ENCODE data around the gene WDR35.
A peak's percentile ranks its signal among the peaks of the same experiment; 100 is the strongest.
"Not testable (repeated sequence)": the region's sequence is repeated elsewhere in the genome, so short reads cannot be mapped to it uniquely, and the experiment has no call there.

Gene WDR35

DNA sequence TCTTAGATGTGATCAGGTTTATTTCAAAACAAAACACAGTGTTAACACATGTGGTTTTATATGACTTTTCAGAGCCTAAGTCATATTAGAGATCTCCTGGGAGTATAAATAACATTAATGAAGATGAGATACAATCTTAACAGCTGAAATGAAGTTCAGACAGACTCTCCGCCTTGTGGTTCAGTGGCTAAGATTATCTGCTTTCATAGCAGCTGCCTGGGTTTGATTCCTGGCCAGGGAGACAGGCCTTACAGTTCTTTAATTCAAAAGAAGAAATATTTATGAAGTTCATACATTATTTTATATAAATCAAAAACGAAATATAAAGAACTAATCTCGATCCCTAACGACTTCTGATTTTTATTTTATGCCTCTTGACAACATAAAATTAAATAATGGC, 52.9 kb downstream of the WDR35 start:
- FAIRE-seq, result no peak

DNA sequence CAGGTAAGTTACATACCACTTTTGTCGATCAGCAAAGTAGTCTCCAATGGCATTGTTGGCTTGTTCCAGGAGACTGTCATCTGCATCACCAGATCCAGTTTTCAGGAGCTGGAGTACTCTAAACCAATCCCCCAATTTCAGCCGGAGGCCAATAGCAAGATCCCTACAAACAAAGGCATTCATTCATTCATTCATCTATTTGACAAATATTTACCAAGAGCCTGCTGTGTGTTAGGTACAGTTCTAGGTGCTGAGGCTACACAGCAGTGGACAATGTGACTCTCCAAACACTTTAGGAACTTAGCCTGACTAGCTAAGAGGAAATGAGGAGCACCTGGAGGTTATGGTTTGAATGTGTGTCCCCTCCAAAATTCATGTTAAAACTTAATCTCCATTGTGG, 53.7 kb downstream of the WDR35 start:
- no peak for FAIRE-seq

DNA sequence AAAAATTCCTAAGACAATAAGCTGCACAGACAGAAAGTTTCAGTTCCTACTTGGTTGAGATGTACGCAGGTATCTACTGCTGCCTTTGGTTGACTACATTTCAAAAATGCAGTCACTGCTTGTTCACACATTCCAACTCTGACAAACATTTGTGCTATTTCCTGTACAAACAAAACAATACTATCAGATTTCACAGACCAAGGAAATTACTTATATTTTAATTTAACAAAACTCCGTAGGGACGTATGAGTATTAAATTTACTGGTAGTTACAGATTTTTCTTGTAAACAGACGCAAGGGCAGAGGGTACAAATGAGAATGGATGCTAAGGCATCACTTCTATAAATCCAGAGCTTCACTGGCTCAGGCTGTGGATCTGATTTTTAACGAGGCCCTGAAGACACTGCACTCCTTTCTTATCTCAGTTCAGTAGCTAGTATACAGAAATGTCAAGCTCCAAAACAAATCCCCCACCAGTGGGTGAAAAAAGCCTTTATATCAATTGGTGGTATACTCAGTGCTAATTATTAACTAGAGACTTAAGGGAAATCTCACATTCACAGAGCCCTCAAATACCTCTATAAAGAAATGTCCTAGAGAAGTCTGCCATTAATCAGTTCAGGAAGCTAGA, 56.4 kb downstream of the WDR35 start:
- FAIRE-seq, result peak; percentile 89

DNA sequence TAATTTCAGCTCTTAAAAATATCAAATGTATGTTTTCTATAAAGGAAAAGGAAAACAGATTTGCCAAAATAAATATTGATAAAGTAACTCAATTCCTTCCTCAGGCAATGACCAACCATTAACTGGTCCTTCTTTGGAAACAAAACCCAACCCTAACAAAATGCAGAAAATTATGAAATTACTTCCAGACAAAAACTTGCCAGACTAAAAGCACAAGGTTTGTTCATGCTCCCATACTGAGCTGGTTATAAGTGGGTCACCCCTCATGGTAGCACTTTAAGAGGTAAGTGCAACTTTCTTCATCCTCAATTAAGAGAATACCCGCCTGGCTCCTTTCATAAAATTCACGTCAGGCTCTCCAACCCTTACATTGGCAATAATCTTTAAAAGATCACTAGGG, 57.0 kb downstream of the WDR35 start:
- FAIRE-seq, result no peak

DNA sequence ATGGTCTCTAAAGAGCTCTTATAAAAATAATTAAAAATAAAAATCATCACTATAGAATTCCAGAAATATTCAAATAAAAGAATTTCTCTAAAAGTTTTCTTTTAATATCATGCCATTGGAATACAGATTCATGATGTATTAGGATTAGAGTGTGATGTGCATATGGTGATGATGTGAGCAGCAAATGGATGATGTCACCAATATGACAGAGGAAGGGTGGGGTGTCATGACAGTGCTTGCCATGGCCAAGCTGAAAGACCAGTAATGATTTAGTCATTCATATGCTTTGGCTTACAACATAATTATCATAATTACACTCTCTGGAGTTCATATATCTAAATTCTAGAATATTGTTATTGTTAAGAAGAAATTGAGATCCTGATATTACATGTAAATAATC, 60.7 kb downstream of the WDR35 start:
- no peak for FAIRE-seq

DNA sequence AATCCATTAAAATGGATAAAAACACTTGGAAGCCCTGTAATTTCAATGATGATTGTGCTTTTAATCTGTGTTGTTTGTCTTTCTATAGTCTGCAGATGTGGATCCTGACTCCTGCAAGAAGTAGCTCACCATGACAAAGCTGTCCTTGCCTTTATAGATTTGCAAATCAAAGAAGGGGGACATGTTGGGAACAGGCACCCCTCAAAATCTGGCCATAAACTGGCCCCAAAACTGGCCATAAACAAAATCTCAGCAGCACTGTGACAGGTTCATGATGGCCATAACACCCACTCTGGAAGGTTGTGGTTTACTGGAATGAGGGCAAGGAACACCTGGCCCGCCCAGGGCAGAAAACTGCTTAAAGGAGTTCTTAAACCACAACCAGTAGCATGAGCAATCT, 62.1 kb downstream of the WDR35 start:
- FAIRE-seq, result not testable (repeated sequence)

DNA sequence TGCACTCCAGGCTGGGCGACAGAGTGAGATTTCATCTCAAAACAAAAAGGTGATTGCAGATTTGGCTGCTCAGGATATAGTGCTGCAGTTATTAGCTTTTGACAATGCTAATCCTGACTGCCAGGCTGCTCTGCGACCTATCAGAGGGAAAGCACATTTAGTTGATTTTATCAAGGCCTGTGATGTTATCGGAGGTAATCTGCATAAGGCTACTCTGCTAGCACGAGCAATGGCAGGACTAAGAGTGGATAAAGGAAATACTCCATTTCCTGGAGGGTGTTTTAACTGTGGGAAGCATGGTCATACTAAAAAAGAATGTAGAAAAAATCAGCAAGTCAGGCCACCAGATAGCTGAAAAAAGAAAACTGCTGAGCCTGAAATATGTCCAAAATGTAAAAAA, 65.4 kb downstream of the WDR35 start:
- not testable (repeated sequence) for FAIRE-seq

DNA sequence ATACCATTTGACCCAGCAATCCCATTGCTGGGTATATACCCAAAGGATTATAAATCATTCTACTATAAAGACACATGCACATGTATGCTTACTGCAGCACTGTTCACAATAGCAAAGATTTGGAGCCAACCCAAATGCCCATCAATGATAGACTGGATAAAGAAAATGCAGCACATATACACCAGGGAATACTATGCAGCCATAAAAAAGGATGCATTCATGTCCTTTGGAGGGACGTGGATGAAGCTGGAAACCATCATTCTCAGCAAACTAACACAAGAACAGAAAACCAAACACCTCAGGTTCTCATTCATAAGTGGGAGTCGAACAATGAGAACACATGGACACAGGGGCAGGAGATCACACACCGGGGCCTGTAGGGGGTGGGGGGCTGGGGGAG, 67.7 kb downstream of the WDR35 start:
- FAIRE-seq, result not testable (repeated sequence)

DNA sequence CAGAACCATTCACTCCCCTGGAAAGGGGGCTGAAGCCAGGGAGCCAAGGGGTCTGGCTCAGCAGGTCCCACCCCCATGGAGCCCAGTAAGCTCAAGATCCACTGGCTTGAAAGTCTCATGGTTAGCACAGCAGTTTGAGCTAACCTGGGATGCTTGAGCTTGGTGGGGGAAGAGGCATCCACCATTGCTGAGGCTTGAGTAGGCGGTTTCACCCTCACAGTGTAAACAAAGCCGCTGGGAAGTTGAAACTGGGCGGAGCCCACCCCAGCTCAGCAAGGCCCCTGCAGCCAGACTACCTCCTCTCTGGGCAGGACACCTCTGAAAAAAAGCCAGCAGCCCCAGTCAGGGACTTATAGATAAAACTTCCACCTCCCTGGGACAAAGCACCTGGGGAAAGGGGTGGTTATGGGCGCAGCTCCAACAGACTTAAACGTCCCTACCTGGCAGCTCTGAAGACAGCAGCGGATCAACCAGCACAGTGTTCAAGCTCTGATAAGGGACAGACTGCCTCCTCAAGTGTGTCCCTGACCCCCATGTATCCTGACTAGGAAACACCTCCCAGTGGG, 73.4 kb downstream of the WDR35 start:
- no peak for FAIRE-seq

DNA sequence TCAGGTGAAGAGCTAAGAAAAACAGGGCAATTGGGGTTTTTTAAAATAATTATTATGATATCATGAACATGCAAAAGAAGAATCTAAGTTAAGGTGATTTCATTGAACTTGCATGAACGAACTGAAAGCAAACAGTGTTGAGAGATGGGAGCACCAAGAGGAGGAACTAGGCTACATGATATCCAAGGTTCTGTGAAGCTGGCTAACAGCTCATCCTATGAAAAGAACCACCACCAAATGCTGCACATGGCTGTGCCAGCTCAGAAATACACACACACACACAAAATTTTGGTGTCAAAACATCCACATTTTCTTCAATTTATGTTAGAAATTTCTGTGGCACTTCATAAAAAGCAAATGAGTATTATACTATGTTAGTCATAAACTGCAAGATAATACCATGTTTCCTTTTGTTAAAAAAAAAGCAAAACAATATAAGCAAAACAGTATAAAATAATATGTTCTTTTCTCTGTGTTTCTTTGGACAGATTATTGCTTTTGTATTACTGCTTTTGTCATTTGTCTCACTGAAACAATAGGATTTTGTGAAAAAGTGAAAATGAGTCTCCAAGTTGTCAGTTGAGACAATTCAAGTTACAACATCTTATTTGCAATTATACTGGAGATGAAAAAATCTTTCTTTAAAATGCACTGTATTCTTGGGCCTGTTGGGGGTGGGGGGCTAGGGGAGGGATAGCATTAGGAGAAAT, 75.5 kb downstream of the WDR35 start:
- no peak for FAIRE-seq

DNA sequence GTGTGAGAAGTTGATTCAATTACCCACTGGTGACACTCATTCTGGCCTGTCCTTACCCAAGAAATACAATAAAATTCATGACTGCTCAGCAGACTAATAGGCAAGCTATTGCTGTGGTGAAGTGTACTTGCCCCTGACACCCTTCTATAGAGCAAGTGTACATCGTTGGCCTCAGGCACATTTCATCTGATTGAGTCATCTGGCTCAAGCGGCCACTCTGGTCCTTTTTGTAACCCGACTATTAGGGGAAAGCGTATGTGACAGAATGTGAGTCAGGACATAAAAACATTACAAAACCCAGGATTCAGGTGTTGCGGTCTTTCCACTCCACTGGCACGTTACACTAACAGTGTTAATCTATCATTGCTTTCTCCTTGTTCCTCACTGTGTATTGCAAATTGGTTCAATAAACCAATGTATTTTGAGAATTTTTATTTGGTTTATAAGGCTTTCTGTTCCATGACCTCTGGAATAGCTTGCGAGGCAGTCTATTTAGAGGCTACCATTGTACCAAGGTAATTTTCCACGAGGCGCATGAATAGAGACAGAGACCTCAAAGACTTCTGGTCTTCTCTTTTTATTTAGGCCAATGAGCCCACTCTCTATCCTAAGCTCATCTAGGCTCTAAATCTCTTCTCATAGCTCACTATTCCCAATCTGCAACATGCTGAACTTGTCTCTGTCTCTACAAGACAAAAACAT, 77.9 kb downstream of the WDR35 start:
- no peak for FAIRE-seq

DNA sequence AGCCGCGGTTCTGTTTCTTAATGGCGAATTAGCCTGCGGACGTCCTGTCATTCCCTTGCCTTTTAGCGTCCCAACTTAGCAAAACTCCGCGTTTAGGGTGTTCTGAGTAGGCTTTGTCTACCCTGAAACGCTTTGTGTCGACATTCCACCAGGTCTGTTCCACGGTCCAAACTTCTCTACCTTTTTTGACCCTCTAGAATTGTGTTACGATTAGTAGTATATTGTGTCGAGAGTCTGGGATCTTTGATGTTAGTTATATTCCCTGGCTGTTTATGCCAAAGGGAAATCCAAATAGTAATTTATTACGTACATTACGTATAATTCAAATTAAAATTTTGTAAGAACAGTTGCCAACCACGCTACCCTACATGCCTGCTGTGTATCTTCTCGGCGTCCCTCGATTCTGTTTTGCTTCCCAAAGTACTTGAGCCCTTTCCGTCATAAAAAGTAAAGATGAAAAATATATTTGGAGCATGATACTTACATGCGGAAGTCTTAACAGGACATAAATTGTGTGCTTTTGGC, 87.6 kb downstream of the WDR35 start:
- no peak for FAIRE-seq

DNA sequence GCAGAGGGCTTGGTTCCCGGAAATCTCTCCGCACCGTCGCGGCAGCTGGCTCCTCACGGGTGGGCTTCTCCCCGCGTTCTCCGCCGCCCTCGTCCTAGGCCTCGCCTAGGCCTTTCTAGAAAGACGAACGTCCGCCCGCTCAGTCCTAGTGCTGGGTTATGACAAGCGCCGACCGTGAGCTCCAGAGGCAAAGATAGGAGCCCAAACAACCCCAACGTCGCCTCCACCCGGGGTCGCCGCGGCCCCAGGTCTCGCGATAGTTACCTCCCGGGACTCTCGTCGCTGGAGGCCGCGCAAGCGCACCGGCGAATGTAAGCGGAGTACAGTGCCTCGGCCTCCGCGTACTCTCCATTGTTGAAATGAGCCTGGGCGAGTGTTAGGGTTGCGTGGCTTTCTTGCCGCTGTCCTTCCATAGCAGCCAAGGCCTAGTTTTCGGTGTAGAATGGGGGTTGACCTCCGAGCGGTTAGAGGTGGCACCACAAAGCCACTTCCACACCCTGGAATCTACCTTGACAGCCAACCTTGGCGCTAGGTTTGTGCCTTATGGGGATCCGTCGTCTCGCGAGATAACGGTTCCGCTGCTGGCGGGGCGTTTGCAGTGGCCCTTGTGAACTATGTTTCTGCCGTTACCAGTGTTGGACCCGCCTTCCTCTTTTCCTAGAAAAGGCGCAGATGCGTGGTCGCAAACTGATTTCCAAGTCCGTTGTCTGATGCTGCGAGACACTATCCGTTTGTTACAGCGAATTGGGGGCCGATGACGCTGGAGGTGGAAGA, 88.3 kb downstream of the WDR35 start, which contains the start of gene TTC32:
TTC32 (minus strand) TSS at position 542 of the 774 bp plus-strand sequence; CDS start at position 413, 129 bp downstream.
- FAIRE-seq, result peak; percentile 19

DNA sequence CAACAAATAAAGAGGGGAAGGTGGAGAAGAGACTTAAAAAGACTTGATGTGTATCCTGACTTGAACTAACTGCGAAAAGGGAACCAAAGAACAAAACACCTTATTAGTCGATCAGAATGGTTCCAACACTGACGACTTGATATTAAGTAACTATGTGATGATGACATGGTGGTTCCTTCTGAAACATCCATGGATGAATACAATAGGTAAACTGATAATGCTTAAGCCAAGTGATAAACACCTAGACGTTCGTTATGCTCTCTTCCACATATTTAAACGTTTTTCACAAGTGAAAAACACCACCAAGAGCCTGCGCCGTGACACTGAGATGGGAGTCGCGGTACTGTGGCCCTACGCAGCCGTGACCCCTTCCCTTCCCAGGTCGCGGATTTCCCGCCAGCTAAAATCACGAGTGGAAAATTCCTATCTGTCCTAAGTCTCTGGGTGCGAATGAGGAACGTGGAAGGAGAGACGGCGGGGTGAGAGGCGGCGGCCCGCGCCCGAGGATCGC, 88.9 kb downstream of the WDR35 start:
- no peak for FAIRE-seq

DNA sequence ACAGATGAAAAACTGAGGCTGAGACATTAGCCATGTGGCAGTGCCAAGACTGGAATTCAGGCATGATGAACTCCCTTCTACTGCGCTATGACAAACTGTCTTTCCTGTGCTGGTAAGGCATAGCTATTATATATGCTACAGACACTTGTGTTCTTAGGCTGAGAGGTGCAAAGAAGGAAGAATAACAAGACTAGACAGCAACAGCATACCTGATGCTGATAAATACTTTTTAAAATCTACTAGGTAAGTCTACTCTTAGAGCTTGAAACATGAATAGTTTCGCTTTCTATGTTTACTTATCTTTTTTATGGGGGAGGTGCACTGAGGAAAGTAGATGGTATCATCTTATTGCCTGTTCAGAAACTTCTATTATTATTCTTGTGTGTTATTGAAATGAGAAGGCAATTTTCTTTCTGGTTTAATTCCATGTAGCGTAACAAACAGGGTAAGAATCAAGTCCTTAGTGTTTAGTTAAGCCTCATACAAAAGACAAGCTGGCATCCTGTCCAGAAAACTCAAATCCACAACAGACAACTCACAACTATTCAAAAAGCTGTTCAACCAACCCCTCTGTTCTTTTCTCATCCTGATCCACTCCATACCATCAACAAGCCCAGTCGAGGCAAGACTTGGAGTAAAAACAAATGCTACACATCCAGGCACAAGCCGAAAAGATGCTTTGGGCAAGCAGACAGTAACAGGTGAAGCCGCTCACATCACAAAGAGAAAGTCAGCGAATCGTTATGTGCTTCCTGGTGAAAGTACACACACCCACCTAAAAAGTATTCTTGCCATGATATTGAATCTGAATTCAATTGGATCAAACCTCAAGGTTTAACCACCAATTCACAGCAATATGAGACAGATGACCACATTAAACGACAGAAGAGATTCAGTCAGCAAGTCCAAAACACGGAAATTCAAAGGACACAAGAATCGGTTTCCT, 89.6 kb downstream of the WDR35 start:
- no peak for FAIRE-seq

DNA sequence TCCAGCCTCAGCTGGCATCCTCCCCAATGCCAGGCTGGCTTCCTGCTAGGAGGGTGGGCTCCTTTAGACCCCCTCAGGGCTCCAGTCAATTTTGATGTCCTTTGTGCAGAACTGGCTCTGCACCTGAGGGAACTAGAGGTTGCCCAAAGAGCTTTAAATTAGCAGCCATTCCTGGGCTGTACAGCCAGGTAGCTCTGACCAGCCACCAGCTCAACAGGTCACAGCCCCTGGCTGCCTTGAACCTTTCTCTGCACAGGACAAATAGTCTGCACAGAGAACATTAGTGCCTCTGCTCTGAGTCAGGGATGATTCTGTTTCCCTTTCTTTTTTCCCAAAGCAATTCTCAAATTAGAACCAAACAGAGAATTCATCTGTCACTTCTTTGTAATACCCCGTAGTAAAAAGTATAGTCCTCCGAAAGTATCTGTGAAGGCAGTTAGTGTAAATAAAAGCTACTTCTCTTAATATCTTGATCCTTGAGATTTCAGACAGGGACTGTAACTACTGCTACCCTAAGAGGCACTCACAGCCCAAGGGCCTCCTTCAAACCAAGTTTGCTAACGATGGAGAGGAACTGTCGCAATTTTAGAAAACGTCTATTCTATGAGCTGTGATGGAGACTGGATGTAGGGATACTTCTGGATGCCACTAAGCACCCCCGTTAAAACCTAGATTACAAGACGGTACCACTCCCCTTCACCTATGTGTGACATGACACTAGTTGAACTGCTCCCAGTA, 91.1 kb downstream of the WDR35 start:
- FAIRE-seq, result no peak

DNA sequence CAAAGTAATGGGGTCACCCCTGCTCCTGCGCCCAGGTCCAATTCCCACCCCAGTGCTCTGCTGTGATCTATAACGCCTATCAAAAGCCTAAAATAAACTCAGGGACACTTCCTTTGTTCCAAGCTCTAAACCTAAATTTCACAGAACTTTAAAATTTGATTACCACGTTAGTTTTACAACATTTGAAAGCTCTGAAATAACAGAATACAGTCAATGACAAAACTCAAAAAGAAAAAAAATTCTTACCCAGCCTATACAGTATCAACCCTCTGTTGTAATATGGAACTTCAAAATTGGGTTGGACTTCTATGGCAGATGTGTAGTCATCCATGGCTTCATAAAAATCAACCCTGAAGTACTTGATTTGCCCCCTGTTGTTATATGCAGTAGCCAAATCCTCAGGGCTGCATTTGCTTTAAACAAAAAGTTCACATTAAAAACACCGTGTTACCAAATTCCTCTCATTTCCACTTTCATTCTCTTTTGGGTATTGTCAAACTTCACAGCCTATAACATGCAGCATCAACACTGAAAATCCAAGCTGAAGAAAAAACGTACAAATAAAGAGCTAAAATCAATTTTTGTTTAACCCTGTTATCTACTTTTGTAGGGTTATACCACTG, 92.2 kb downstream of the WDR35 start:
- no peak for FAIRE-seq

DNA sequence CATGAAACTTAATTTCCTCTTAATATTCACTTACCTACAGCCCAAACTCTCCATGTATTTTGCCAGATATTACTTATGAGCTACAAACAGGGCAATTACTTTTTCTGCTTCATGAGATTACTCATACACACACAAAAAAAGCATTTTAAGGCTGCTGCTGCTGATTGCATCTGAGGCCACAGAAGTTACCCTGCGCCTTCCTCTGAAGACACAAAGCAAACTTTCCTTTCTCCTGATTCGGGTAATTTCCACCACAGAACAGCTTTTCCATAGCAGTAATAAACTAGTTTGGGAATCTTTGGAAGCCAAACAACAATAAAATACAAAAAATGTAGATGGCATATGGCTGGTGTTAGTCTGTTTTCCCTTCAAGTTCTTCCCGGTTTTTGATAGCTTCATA, 94.4 kb downstream of the WDR35 start:
- no peak for FAIRE-seq

DNA sequence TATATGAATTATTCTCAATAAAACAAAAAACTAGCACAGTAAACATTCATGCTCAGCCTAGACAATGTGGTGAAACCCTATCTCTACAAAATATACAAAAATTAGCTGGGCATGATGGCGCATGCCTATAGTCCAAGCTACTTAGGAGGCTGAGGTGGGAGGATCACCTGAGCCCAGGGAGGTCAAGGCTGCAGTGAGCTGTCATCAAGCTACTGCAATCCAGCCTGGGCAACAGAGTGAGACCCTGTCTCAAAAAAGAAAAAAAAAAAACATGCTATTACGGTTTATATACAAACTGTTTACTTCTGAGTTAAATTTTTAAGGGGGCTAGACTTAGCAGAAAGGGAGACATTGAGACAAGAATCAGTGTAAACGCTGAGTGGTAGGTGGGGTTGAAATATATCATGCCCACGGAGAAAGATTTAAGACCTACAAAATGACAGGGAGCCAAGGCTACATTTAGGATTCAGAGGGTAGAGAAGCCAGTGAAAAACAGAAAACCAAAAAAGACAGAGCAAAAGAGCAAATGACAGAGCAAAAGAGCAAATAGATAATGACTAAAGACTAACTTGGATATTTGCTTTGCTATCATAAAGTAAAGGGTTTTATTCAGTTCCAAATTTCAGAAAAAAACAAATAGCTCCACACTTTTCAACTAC, 95.6 kb downstream of the WDR35 start:
- FAIRE-seq, result no peak

Data from G401.6 (cell line).